NCI-H226 (cell line): ENCODE results near the gene ARPIN.
"Not testable (repeated sequence)": the region's sequence is repeated elsewhere in the genome, so short reads cannot be mapped to it uniquely, and the experiment has no call there.

Experiments
- DNase-seq: peaks from one replicate; pipeline ENCODE4 v3.0.0-alpha.2; 2015

ARPIN gene

DNA sequence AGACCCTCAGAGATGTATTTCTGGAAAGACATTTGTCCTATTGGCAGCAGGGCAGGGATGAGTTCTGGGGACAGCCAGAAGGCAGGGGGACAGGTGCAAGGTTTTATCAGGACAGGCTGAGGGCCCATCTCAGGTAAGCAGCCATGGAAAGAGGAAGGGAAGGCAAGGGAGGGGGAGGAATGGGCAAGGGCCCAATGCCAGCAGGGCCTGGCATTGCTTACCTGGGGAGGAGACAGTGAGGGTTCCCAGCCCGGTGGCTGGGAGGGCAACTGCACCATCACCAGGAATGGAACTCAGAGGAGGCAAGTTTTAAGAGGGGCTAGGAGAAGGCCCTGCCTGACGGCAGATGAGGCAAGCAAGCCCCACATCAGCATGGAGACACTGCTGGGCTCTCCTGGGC, 3.1 kb downstream of the ARPIN start:
- DNase-seq = no peak

- DNase-seq = no peak
Measured at GRCh38 chr15:89908226-89908625, 4.5 kb downstream of the ARPIN start.

GRCh38 chr15:89907289-89907688, 5.5 kb downstream of the ARPIN start:
- peak; percentile 34 for DNase-seq

DNA sequence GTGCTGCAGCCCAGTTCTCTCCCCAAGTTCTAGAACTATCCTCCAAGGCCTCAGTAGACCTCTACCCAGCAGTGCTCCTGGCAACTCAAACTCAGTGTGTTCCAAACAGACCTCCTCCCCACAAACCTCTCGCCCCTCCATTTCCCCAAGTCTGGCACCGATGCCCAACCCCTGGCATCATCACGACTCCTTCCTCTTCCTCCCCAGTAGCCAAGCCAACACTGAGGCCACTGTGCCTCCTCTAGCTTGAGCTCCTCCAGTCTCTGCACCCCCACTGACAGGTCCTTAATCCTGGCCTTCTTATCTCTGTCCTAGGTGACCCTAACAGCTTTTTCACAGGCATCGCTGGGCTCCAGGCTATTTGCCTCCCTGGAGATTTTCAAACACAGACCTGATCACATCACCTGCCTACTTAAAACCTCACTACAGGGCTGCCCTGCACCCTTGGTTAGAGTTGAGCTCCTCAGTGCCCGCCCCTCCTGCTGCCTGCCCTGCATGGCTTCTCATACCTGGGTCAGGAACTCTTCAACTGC, 6.8 kb downstream of the ARPIN start:
- DNase-seq = no peak

- DNase-seq = no peak
Measured at GRCh38 chr15:89904519-89904918, 8.2 kb downstream of the ARPIN start.

- DNase-seq = no peak
Measured at GRCh38 chr15:89903858-89904130, 9.0 kb downstream of the ARPIN start.

DNA sequence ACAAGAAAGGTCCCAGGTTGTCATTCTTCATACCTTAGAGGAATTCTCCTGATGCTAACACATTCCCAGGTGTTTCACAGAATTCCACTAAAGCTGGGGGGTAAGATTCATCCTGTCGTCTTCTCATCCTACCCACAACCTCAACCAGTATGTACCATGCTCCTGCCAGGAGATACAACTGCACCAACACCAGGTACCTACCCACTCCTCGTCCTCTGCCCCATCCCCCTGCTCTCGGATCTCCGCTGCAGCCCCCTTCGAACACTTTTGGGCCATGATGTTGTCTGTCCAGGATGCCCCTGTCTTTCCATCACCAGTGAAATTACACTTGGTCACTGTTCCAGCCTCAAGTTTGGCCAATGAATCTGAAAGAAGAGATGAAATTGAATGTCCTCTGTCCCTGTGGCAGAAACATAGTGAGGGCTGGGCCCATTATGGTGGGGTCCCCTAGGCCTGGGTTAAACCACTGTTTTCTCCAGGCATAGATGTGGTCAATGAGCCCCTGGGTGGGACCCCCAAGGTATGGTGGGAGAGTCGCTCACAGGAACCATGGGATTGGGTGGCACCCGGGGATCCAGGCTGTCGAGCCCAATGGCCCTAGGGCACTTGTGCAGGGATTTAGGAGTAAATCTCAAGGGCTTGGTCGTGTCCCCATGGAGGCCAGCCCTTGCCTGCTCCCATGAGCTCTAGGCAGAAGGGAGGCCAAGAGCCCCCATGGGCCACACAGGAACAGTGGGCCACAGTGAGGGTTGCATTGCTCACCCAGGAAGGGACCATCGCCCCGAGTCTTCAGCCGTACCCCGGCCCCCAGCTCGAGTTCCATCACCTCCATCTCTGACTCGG, 9.5 kb downstream of the ARPIN start:
- DNase-seq = no peak

DNA sequence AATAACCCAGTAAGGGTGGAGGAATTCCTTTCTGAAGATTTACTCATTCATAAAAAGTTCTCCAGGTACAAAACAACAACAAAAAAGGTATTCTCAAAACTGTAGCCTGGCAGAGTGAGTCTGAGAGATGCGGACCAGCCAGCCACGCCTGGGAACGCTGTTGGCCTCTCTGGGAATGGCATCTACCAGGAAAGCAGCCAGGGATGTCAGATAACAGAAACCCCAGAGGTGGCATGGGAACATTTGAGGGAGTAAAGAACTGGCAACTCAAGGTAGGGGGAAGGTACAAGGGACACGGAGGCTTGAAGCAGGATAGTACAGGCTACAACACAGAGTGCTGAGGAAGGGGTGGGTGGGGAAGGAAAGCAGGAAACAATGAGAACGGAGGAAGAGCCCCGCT, 11.9 kb downstream of the ARPIN start:
- DNase-seq = no peak

GRCh38 chr15:89899951-89900567, 12.7 kb downstream of the ARPIN start:
- DNase-seq = no peak

- no peak for DNase-seq
Measured at GRCh38 chr15:89899295-89899945, 13.3 kb downstream of the ARPIN start.

DNA sequence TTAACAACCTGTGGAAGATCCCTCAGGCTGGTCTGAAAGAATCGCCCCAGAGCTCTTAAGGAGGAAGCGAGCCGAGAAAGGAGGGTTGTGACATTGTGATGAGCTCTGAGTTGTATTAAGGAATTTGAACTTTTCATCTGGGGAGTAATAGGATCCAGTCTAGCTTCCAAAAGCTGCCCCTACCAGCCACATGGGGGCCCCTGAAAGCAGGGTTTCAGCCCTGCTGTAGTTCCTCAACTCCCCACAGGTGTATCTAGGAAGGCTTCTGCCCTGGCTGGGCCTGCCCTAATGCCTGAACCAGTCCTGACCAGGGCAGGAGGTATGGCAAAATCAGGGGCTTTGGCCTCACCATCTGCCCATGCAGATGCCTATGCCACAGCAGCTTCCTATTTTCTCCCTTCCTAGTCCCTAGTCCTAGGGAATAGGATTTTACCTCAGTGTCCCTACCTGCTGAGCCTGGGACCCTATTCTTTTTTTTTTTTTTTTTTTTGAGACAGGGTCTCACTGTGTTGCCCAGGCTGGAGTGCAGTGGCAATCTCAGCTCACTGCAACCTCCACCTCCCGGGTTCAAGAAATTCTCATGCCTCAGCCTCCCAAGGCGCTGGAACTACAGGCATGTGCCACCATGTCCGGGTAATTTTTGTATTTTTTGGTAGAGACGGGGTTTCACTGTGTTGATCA, 14.0 kb downstream of the ARPIN start:
- peak; percentile 67 for DNase-seq

DNA sequence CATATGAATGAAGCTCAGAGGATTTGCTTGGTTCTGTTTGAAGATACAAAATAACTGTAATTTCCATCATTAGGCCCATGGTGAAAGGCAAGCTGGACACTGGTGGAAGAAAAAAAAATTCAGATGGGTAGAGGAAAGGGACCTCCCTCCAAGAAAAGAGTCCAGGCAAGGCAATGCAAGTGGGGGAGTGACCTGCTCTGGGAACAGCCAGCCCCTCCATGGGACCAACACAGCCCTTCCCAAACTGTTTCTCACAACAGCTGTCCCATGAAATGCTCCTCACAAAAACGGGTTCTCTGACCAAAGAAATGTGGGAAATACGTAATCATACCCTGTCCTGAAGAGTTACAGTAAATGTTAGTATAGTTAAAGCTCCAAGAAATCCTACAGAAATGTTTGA, 14.6 kb downstream of the ARPIN start:
- no peak for DNase-seq

DNA sequence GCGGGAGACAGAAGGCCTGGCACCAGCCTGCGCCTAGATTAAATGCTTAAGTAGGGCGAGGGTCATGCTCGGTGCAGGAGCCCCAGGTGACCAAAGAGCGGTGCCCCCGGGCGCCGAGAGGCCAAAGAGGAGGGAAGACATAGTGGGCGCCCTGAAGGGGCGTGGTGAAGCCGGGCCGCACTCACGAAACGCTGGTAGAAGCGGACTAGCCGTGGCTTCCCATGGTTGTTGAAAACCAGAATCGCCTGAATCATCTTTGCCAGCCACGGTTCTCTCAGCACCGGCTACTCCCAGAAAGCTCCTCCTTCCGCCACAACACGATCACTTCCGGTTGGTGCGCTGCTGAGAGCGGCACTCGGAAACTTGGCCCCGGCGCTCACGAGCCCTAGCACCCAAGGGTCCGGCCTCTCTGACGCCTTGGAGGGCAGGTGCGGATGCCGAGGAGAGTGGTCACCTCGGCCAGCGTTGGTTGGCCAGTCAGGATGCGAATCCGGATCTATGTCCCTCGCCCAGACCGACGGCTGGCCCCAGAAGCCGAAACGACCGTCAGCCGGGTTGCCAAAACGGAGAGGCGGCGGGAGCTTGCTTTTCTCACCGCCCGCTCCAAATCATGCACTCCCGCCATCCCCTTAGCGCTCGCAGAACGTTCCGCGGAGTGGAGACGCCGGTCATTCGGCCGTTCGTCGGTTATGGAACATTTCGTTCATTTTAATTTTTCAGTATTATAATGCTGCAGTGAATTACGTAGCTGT, 18.9 kb downstream of the ARPIN start, which contains the start of gene AP3S2:
Gene AP3S2, minus strand, starts transcription at position 299 of the 752 bp plus-strand sequence. Its CDS starts 45 bp downstream, at position 254.
- peak; percentile 96 for DNase-seq

DNA sequence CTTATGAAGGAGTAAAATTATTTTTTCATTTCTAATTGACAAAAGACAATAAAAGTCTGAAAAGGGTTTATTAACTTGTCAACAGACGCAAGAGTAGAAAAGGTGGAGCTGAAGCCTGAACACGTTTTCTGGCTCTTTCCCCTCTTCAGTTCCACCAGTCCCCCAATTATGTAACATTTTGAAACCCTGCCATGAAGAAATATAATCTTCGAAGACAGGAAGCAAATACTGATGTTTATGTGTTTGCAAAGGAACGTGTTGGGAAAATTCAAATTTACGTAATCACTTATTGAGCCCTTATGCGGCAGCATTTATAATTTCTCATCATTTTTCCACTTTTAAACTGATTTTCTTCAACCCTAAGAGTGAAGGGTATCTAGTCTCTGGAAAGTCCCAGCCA, 19.7 kb downstream of the ARPIN start:
- no peak for DNase-seq

- peak; percentile 28 for DNase-seq
Measured at GRCh38 chr15:89888214-89888804, 24.4 kb downstream of the ARPIN start.

- DNase-seq = no peak
Measured at GRCh38 chr15:89885611-89886010, 27.1 kb downstream of the ARPIN start.

- DNase-seq = not testable (repeated sequence)
Measured at GRCh38 chr15:89885179-89885578, 27.6 kb downstream of the ARPIN start.

DNA sequence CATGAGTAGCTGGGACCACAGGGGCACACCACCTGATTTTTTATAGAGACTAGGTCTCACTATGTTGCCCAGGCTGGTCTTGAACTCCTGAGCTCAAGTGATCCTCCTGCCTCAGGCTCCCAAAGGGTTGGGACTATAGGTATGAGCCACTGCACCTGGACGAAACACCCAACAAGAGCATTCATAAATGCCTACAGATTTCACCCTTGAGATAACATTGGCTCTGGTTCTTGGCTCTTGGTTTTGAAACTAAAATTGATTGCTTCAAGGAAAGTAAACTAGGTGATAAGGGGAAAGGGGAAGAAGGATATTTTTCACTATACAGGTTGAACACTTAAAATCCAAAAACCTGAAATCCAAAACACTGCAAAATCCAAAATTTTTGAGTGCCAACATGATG, 29.2 kb downstream of the ARPIN start:
- DNase-seq = no peak

GRCh38 chr15:89880727-89881126, 32.0 kb downstream of the ARPIN start:
- no peak for DNase-seq

DNA sequence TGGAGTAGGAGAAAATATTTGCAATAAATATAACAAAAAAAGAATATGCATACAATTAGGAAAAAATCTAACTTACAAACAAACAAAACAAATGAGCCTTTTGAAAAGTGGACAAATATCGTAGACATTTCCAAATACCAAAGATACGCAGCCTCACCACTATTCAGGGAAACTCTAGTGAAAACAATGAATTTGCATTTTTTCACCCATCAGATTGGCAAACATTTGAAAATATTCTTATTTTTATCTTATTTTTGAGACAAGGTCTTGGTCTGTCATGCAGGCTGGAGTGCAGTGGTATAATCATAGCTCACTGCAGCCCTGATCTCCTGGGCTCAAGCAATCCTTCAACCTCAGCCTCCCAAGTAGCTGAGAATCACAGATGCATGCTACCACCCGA, 34.4 kb downstream of the ARPIN start:
- no peak for DNase-seq

- DNase-seq = no peak
Measured at GRCh38 chr15:89877083-89877425, 35.7 kb downstream of the ARPIN start.

GRCh38 chr15:89876396-89877082, 36.2 kb downstream of the ARPIN start:
- DNase-seq = no peak
